LNCAP (cell line): ENCODE results near the gene PALLD.

Experiments
- TF ChIP-seq, protein P1 (sequence below): fragments of 450-650 bp; IDR thresholded peaks from 2 replicates; pipeline ENCODE4 v1.5.1; 2017; ENCODE audit warnings: mild to moderate bottlenecking

Gene PALLD

DNA sequence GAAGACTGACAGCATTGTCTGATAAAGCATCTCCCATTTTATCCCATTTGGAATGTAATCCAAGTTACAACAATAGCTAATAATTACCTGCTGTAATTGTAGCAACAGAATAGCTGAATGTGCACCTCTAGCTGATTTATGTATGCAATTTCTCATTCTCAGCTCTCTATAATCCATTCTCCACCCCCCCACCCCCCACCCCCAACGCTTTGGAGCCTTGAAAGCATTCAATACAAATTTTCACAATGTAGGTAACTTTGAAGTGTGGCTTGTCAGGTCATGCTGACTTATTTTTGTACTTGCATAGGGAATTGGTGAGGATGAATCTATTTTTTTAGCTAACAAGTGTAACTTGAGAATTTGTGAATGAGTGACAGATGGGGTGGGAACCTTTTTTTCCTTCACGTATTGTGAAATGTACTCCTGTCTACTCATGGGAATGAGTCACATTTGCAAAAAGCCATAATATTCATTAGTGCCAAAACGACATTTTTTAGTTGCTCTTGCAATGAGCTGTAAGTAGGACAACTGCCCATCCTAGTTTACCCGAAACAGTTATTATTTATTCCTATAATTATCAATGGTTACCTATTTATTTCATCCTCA is 159.3 kb downstream of the PALLD start:
- TF ChIP-seq, protein P1, sequence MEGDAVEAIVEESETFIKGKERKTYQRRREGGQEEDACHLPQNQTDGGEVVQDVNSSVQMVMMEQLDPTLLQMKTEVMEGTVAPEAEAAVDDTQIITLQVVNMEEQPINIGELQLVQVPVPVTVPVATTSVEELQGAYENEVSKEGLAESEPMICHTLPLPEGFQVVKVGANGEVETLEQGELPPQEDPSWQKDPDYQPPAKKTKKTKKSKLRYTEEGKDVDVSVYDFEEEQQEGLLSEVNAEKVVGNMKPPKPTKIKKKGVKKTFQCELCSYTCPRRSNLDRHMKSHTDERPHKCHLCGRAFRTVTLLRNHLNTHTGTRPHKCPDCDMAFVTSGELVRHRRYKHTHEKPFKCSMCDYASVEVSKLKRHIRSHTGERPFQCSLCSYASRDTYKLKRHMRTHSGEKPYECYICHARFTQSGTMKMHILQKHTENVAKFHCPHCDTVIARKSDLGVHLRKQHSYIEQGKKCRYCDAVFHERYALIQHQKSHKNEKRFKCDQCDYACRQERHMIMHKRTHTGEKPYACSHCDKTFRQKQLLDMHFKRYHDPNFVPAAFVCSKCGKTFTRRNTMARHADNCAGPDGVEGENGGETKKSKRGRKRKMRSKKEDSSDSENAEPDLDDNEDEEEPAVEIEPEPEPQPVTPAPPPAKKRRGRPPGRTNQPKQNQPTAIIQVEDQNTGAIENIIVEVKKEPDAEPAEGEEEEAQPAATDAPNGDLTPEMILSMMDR = no peak

DNA sequence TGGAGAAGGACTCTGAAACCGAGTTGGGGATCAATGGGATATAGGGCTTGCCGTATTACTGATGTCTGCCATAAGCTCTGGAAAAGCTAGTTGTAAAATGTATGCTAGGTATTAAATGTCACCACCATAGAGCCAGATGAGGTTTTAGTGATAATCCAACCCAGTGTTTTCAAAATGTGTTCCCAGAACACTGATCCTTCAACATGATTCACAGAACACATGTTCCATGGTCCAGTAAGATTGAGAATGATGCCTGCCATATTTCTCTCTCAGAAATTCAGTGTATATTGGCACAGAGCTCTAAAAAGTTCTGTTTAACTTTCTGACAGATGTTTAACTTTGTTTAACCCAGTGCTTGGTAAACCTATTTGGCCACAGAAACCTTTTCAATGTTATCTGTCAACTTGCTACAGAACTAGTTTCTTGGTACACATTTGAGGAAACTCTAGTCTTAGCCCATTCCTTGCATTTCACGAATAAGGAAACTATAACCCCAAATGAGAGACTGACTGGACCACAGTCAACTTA is 160.2 kb downstream of the PALLD start:
- TF ChIP-seq, protein P1 = no peak

DNA sequence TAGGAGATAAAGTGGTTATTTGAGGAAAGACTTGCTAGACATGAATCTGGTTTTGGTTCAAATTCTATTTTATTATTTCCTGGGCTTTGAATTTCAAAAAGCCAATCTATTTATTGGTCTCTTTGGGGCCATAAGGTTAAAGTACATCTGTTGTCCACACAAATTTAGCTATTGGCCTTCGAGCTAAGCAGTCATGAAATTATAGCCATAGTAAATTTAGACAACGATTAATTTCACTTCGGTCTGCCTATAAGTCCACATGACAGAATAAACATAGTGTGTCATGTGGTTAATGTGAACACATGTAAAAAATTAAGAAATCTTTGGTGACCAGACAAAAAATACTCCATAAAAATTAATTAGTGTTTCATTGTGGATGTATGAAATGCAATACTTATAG is 161.9 kb downstream of the PALLD start:
- TF ChIP-seq, protein P1 = no peak

DNA sequence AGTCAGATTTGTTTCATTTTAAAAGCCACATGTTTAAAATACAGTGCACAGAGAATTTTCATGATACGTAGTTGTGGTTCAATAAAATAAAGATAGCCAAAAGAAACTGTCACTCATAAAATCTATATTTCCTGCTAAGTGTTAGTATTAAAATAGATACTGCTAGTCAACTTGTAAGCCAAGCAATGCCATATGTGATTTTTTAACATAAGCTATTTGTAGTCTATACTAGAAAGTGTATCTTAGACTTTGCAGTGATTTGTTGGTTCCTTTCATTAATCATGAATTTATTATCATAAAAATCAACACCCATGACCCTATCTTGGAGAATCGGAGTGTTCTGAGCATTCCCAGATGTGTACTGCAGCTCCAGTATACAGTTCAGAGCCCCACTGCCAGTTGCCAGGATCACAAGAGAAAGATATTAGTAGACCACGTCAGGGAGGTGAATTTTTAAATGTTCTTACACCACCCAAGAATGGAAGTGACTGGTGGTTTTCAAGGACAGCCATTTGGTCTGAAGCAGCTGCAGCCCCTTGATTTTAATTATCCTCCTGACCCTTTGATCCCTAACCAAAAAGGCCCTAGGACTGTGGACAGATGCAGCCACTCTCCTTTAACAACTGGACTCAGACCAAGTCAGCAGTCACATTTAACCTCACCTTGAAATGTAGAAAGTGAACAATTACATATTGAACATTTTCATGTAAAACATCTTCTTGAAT is 163.1 kb downstream of the PALLD start:
- TF ChIP-seq, protein P1 = no peak

DNA sequence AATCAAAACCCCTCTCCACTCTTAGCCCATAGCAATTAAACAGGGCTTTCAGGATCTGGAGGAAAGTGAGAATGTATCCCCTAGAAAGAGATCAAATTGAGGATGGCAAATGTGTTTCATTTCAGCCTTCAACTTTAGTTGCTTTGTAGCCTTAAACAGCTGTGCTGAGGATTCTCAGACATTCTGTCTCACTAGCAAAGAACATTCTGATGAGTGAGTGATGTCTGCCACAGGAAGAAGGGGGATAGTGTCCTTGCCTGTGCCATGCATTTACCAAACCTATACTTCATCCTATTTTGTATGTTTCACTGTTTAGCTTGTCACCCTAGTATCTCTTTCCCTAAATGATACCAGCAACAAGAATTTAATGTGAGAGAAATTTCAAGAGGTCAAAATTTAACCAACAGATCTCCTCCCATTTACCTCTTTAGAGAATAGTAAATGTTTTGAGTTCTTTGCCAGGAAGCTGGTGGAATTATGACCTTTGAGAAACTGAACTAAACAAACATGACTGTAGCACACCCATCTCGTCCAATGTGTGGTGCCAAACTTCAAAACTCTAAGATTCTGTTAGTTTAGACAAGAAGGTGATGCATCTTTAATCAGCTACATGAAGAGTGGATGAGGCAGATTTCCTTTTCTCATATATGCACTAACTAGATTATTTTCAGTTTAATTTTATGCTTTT is 165.6 kb downstream of the PALLD start:
- TF ChIP-seq, protein P1 = no peak

DNA sequence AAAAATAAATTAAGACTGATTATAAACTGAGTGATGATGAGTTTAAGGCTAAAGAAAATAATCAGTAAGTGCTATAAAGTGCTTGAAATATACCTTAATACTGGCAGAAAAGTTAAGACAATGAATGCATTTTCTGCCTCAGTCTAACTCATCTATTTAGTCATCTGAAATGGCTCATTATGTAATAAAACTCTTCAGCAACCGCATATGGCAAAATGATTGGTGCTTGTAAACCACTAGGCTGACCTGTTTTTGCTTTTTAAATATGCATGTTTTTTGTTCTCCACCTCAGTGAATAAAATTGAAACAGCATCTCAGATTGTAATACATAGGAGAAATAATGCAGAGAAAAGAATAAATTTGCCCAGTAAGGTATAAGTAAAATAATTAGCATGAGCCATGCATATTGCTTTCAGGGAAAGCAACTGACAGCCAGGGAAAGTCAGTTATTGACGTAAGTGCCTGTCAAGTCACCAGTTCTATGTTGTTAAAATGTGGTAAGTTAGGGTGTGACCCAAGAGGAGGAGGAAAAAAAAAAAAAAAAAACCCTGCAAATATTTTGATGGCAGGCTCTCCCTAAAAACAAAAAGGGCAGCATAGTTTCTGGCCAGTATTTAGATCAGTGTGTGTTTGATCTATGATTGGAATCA is 167.5 kb downstream of the PALLD start:
- TF ChIP-seq, protein P1 = no peak

DNA sequence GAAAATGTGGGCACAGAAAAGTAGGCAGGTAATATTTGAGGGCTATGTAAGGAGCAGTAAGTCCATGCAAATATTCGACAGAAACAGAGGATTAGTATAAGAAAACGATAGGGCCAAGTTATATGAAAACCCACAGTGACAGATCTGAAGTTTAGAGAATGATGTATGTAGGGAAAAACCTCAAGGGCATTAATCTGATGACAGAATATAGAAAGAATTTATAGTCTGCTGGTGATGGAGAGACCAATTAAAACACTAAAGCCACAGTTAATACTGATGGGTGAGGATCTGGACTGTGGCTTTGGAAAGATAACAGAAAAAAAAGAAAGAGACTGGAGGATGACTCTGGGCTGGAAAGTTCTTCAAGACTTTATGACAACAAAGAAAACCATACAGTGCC is 169.7 kb downstream of the PALLD start:
- TF ChIP-seq, protein P1 = no peak
